NCI-H1048 (cell line): Measurements from ENCODE around the gene MS4A12.
"Not testable (repeated sequence)": the region's sequence is repeated elsewhere in the genome, so short reads cannot be mapped to it uniquely, and the experiment has no call there.

Source experiments
- DNase-seq: peaks from one replicate; lab custom pipeline; 2025; lab: John Stamatoyannopoulos, UW

MS4A12 gene, protein sequence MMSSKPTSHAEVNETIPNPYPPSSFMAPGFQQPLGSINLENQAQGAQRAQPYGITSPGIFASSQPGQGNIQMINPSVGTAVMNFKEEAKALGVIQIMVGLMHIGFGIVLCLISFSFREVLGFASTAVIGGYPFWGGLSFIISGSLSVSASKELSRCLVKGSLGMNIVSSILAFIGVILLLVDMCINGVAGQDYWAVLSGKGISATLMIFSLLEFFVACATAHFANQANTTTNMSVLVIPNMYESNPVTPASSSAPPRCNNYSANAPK

DNA sequence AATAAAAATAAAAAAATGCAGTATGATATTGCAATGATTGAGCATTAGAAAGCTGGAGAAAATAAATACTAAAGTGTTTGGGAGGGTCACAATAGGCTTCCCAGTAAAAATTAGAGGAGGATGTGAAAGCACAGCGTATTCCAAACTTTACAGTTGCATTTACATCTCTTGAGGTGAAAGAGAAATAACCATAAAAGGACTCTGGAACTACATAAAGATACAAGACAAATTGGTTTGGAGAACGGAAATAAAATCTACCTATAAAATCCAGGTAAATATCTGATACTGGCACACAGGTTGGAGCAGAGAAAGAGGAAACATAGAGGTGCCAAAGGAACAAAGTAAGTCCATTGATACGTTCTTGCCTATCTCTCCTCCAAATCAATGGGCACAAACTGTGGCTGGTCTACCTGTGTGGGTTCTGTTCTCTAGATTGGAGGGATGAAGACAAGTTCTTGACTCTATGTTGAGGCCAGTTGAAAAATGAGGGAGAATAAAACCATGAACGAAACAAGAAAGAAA lies at the start of gene MS4A12:
TSS of gene MS4A12 (plus strand) at position 291 of the 522 bp plus-strand sequence. CDS start 4,541 bp downstream, outside the sequence.
- no peak for DNase-seq

DNA sequence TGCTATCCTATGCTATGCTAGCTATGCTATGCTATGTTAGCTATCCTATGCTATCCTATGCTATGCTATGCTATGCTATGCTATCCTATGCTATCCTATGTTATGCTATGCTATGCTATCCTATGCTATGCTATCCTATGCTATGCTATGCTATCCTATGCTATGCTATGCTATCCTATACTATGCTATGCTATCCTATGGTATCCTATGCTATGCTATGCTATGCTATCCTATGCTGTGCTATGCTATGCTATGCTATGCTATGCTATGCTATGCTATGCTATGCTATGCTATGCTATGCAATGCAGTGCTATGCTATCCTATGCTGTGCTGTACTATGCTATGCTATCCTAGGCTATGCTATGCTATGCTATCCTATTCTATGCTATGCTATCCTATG lies 45.5 kb upstream of the MS4A12 start:
- DNase-seq: no peak

DNA sequence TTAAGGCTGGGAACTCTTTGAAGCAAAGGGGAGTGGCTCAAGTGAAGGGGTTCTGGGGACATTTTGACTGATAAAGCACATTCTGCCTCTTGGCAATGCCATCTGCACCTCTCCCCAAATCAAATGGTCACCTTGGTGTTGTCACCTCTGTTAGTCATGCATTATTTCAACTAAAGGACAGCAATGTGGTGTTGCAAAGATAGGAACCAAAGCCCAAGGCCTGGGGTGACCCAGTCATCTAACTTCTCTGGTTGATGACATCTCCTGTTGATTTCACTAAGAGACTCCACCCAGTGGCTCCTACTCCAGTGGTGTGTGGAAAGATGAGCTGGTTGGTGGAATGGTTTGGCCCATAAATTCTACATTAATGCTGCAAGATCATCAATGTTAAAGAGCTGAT lies 44.7 kb upstream of the MS4A12 start:
- no peak for DNase-seq

DNA sequence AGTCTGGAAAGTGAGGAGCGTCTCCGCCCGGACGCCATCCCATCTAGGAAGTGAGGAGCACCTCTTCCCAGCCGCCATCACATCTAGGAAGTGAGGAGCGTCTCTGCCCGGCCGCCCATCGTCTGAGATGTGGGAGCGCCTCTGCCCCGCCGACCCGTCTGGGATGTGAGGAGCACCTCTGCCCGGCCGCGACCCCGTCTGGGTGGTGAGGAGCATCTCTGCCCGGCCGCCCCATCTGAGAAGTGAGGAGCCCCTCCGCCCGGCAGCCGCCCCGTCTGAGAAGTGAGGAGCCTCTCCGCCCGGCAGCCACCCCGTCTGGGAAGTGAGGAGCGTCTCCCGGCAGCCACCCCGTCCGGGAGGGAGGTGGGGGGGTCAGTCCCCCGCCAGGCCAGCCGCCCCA lies 41.4 kb upstream of the MS4A12 start:
- not testable (repeated sequence) for DNase-seq

DNA sequence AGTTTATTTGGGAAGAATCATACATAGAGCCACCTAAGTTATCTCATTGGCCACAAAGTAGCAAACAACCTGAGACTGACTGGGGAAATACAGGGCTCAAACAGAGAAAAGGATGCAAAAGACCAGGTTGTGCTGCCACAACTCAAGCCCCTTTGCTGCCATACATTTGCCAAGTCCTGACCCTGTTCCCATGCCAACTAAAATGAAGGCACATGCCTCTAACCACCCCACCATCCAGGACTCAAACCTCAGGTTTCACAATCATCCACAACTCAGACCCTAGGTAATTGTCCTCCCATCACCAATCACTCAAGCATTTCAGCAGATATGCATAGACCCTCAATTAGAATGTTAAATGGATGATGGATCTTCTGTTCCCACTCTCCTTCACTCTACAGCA lies 38.4 kb upstream of the MS4A12 start:
- DNase-seq: no peak

DNA sequence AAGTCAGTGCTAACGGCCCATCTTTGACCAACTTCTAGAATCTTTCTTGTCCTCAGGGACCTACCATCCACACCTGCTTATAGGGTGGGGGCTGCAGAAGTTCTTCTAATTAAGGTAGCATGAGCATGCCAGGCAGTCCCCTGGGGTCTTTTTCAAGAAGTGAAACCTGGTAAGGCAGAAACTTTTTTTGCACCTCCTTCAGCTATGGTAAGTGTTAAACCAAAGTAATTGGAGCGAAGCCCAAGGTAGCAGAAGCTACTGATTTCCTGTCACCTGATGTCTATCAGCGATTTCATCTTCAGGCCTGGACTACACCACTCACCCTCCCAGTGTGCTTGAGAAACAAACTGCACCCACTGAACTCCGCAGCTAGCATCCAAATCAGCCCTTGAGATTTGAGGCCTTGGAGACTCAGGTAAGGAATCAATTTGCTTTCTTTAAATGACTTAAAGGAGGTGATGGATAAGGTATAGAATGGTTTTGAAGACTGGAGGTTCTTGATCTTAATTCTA lies 37.0 kb upstream of the MS4A12 start, which contains the start of gene MS4A1:
TSS of gene MS4A1 (plus strand) at position 317 of the 512 bp plus-strand sequence. CDS start 6,528 bp downstream, outside the sequence.
- DNase-seq: no peak

DNA sequence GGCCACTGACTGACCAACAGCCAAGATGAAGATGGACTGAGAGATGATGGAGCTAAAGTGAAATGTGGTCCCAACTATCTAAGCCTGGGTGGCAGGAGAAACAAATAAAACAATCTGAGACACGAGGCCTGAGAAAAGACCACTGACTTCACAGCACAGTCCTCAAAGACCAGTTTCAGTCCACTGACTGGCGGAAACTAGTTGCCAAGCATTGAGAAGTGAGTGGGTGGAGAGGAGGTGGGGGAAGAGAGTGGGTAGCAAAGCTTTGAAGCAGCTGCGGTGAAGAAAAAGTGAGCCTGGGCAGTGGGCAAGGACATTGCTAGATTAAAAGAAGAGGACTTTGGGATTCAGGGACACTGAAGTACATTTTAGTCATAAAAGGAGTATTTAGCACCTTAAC lies 35.0 kb upstream of the MS4A12 start:
- DNase-seq: no peak

DNA sequence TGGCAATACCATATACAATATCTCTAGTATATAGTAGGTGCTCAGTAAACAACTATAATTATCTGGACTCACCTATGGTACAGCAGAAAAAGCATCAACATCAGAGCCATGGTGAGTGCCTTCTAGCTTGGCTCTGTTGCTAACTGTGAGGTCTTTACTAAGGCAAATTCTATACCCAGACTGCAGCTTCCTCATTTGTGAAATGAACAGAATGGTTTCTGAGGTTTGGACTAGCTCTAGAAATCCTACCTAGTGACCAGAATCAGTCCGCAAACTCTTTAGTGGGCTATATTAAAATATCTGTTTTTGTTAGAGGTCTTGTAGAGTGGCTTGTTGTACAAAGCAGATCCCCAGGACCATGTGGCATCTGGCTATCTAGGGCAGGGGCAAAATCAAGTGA lies 33.2 kb upstream of the MS4A12 start:
- no peak for DNase-seq

DNA sequence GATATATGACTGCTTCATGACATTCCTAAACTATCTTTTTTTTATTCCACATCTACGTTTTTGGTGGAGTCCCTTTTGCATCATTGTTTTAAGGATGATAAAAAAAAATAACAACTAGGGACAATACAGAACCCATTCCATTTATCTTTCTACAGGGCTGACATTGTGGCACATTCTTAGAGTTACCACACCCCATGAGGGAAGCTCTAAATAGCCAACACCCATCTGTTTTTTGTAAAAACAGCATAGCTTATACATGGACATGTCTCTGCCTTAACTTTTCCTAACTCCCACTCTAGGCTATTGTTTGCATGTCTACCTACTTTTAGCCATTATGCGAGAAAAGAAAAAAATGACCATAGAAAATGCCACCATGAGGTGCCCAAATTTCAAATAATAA lies 23.7 kb upstream of the MS4A12 start:
- DNase-seq: no peak

DNA sequence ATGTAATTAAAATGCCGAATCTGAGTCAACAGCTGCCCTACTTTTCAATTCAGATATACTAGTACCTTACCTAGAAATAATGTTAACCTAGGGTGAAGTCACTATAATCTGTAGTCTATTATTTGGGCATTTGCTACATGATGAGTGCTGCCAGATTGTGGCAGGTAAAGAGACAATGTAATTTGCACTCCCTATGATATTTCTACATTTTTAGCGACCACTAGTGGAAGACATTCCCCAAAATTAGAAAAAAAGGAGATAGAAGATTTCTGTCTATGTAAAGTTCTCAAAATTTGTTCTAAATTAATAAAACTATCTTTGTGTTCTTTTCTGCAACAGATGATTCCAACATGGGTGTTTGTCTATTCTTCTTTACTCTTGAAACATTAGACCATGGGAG lies 22.9 kb upstream of the MS4A12 start:
- no peak for DNase-seq

DNA sequence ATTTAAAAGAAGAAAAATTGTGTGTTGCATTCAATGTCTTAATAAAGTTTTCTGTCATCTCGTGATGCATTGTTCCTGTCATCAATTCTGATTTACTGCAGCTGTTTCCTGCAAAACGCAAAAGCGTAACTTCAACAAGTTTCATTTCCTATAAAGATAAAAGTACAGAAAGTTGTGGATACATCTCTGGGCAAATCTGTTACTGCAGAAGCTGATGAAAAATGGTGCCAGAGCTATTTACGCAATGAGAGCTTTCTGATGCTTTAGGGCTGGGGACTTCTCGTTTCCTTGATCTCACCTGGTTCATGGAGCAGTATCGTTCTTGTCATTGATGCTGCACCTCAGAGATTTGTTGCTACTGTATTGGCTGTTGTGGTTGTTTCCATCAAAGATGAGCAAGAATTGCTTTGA lies 15.5 kb upstream of the MS4A12 start:
- DNase-seq: no peak

DNA sequence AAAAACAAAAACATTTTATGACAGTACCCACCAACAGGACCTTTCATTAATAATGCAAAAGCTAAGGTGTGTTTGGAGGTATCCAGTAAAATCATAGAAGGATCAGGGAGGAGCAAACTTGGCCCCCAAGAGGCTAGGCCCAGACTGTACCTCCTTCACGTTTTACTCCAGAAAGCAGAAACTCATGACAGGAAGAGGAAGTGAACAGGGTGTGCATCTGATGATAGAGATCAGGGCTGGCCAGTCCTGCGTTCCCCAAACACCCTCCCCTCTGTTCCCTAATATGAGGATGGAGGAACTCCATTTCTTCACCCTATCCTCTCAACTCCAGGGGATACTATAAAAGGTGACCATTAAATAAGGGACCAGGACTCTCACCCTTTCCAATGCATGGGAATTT lies 10.2 kb upstream of the MS4A12 start:
- DNase-seq: no peak

DNA sequence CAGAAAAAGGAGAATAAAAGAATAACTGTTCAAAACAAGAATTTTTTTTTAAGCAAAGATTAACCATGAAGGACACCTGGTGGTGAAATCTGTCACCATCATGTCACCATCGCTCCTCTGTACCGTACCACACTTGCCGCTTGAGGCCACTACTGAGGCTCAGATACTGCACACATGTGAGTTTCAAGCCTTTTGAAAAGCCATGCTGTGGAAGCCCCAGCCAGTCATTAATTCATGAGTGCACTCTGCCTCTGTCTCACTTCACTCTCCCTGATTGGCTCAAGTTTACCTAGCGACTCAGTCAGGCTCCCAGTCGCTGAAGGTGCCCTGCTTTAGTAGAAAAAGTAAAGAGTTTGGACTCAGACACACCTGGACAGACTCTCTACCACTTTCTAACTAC lies 6.6 kb upstream of the MS4A12 start:
- DNase-seq: no peak

DNA sequence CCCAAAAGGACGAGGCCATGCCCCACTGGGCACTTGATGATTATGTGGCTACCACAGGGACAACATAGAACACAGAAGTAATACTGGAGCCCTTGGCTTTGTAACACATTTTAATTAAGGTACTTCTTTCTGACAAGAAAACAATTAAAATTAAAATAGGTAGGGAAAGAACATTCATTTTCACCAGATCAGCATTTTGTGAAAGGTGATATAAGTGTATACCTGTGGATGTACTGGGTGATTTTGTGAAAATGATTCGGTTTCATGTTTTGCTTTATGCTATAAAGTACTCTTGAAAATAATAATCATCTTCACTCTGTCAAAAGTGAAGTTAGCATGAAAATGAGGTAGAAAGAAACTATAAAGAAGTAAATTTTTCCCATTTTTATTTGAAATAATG lies 876 bp downstream of the MS4A12 start:
- DNase-seq: no peak

DNA sequence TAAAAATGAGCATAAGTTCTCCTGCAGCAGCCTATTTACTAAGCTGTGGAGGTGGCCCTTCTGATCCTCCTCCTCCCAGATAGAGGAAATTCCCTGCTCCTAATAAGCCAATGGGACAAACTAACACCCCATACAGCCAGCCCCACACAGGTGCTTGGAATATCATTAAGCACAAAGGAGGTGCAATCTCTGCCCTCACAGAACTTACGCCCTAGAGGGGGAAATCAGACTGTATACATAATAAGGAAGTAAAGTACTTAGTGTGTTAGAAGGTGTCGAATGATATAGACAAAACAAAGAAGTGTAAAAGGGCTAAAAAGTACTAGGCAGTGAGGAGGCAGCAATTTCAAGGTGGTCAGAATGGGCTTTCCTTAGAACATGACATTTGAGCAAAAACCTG lies 5.8 kb downstream of the MS4A12 start:
- no peak for DNase-seq

DNA sequence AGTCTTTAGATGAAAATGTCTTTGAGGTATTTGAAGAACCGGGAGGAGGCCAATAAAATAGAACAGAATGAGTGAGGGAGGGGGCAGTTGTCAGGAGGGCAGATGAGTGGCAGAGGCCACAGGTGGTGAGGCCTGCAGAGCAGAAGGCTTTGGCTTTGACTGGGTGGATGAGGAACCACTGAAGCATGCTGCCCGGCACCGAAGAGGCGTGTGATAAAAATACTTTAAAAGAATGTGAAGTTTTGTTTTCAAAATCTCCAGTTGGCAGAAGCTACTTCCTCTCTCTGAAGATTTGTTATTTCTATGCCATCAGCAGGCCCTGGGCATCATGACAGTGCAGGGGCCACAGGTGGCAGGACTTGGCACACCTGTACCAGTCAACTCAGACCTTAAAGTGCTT lies 6.3 kb downstream of the MS4A12 start:
- no peak for DNase-seq

DNA sequence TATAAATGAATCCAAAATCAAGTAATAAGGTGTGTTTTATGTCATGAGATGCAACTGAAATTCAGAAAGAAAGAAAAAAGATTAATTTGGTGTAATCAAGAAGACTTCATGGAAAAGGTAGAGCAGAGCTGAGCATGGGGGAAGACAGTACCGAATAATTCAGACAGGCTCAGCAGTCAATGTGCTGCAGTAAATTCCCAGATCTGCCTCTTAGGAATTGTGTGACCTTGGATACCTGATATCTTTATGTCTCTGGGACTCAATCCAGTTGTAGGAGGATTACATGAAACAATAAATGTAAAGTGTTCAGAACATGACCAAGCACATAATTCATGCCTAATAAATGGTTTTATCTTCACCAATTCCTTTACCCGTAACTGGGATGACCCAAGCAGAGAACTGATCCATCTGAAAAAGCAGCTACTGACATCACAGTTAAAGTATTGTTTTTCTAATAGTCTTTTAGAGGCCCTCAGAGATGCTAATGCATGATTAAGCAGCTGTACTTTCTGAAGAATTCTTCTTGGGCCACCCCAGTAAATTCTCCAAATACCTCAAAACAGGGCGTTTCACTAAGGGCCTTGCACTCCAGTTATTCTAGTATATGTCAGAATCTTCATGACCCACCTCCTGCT lies 7.8 kb downstream of the MS4A12 start:
- no peak for DNase-seq

DNA sequence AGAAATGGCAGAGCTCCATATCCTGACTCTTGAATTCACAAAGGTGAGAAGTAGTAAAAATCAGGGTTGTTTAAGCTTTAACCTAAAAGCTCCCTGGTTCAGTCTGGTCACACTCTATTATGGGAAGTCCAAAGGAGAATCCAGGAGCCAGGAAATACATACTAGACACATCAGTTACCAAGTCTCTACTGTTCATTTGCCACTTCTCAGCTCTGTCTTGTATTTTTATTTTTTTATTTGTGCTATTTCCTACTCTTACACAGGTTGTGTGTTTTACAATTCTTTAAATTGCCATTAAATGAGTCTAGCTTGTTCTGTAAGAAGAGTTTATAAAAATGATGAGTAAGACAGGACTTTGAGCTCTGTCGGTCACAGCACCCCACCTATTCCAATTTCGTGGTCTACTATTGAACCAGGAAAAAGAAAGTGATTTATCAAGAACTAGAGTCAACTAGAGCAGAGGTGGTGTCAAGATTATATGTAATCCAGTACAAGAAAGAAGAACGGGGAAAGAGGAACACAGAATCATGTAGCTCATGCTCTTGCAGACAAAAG lies 9.7 kb downstream of the MS4A12 start:
- no peak for DNase-seq

DNA sequence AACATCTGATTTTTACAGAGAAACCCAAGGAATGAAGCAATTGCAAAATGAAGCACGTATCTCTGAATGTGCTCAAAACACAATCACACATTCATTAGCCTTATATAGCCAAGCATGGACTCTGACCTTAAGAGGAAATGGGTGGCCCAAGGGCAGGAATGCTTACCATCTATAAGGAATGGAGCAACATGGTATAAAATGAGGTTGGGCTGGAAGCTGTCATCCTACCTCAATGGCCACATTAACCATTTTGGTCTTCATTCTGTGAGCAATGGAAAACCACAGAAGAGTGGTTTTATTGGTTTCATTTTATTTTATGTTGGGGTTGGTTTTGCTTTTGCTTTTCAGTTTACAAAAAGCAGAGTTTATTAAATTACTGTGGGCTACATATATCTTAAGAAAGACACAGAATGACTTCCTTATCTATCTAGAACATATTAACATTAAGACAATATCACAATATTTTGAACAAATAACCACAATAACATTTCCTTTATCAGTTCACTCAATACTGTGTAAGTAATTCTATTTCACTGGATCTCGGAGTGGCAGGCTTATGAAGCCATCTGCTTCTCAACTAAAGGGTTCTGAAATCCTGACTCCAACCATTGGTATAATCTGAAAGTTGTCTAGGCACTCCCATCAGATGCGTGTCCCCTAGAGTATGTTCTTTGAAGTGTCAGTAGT lies 11.8 kb downstream of the MS4A12 start:
- no peak for DNase-seq

DNA sequence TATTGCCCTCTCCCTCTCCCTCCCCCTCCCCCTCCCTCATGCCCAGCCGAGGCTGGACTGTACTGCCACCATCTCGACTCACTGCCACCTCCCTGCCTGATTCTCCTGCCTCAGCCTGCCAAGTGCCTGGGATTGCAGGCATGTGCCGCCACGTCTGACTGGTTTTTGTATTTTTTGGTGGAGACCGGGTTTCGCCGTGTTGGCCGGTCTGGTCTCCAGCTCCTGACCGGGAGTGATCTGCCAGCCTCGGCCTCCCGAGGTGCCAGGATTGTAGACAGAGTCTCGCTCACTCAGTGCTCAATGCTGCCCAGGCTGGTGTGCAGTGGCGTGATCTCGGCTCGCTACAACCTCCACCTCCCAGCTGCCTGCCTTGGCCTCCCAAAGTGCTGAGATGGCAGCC lies 17.0 kb downstream of the MS4A12 start:
- not testable (repeated sequence) for DNase-seq

DNA sequence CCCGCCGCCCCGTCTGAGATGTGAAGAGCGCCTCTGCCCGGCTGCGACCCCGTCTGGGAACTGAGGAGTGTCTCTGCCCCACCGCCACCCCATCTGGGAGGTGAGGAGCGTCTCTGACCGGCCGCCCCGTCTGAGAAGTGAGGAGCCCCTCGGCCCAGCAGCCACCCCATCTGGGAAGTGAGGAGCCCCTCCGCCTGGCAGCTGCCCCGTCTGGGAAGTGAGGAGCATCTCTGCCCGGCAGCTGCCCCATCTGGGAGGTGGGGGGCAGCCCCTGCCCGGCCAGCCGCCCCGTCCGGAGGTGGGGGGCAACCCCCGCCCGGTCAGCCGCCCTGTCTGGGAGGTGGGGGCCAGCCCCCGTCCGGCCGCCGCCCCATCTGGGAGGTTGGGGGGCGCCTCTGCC lies 17.6 kb downstream of the MS4A12 start:
- DNase-seq: not testable (repeated sequence)

DNA sequence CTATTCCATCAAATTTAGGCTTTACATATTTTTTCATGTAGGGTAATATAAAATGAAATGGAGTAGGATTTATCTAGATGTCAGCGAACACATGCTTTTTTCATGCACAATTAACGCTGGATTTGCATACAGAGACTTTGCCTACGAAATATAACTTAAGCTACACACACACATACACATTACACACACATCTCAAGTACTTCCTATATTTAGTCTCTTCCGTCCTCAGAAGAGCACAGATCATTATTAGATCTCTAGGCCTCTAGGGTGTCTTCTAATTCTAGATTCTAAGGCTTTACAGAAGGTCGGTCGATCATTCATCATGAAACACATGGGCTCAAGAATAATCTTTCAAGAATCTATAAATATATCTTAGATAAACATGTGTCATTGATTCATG lies 18.8 kb downstream of the MS4A12 start:
- DNase-seq: no peak
